Measurements from ENCODE around the gene OR2V1.
"Not testable (repeated sequence)": the region's sequence is repeated elsewhere in the genome, so short reads cannot be mapped to it uniquely, and the experiment has no call there.

OR2V1 gene

DNA sequence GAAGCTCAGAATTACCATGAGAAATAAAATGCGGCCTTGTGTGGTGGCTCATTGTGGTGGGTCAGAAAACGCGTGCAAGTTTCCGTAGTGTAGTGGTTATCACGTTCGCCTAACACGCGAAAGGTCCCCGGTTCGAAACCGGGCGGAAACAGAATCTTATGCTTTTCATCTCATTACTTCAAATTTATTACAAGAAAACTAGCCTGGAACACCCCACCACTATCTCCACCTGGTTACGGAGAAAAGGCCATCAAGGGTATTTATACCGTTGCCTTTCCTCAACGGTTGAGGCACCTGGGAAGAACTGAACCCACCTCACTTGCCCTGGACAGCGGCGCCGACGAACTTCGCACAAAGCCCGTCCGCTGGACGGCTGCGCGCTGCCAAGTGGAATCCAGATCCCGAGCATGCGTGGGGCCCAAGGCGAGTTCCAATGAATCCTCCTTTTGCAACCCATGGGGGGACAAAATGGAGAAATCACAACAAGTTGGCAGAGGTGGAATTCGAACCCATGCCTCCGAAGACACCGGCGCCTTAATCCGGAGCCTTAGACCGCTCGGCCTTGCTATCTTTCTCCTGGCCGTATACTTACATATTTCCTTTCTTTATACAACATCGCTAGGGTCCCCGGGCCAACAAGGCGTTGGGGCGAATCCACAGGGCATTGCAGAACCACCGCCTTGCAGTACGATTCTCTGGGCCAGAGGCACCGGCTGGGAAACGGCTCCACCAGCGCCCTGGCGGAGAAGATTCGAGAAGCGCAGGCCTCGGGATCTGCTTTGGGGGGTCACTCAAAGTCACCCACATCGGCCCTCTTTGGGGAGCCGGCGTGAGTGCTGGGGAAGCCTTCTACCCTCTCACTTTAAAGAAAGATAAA is 33.3 kb upstream of the OR2V1 start:
- TF ChIP-seq CTCF (IDR thresholded peaks at IDR 0.05; ENCODE audit: low read depth, low read length, missing control alignments) = no peak
- DNase-seq (ENCODE audit: extremely low read depth, low read depth) = no peak
- peak overlapping the region; percentile 31; the same call in 1 of the 2 replicates for H3K4me3 ChIP-seq (replicated peaks; ENCODE audit: low read depth, low read length)

- no peak for TF ChIP-seq CTCF (IDR thresholded peaks at IDR 0.05; ENCODE audit: low read depth, low read length, missing control alignments)
- H3K4me3 ChIP-seq (replicated peaks; ENCODE audit: low read depth, low read length) = peak overlapping the region; percentile 31
- DNase-seq (ENCODE audit: extremely low read depth, low read depth) = no peak
Observed at GRCh38 chr5:181163487-181164075, 32.6 kb upstream of the OR2V1 start.

DNA sequence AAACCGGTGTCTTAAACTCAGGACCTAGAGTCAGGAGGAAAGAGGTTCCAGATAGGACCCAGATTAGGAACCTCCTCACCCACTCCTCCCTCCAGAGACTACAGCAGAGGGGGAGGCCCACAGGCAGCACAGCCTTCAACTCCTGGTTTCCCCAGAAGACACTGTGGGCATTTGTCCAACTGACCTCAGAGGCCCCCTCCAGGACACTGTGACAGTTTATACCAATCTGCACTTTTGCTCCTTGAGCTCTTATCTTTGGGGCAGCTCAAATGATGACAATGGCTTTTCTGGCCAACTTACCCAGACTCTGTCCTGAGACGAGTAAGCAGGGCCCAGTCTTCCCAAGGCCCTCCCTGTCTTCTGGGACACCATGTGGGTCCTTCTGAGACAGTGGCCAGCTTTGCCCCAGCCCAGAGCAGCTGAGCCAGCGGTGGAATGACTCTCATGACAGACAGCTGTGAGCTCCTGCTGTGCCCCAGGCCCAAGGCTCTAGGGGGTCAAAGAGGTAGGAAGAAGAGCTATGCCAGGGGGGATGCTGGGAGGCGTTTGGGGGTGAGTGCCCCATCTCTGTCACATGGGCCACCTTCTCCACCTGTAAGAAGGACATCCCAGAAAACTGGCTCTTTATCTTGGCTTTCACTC is 30.7 kb upstream of the OR2V1 start:
- TF ChIP-seq CTCF (IDR thresholded peaks at IDR 0.05; ENCODE audit: low read depth, low read length, missing control alignments) = no peak
- no peak for DNase-seq (ENCODE audit: extremely low read depth, low read depth)
- 0 out of 2 replicates have a peak overlapping the region, but pooled peaks have one; percentile 22 for H3K4me3 ChIP-seq (replicated peaks; ENCODE audit: low read depth, low read length)

DNA sequence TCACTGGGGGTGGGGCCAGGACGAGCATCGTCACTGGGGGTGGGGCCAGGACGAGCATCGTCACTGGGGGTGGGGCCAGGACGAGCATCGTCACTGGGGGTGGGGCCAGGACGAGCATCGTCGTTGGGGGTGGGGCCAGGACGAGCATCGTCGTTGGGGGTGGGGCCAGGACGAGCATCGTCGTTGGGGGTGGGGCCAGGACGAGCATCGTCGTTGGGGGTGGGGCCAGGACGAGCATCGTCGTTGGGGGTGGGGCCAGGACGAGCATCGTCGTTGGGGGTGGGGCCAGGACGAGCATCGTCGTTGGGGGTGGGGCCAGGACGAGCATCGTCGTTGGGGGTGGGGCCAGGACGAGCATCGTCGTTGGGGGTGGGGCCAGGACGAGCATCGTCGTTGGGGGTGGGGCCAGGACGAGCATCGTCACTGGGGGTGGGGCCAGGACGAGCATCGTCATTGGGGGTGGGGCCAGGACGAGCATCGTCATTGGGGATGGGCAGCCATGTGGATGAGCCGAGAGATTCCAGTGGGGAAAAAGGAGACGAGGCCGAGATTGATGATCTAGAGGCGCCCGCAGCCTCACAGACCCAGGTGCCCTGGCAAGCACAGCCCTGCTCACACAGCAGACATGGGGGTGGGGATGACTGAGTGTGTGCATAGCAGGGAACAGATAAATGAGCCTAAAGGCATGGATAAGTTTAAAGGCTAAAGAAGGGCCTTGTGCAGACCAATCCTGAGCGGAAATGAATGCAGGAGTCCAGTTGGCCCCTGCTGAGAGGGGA is 30.0 kb upstream of the OR2V1 start:
- H3K4me3 ChIP-seq (replicated peaks; ENCODE audit: low read depth, low read length) = 0 out of 2 replicates have a peak overlapping the region, but pooled peaks have one; percentile 22

DNA sequence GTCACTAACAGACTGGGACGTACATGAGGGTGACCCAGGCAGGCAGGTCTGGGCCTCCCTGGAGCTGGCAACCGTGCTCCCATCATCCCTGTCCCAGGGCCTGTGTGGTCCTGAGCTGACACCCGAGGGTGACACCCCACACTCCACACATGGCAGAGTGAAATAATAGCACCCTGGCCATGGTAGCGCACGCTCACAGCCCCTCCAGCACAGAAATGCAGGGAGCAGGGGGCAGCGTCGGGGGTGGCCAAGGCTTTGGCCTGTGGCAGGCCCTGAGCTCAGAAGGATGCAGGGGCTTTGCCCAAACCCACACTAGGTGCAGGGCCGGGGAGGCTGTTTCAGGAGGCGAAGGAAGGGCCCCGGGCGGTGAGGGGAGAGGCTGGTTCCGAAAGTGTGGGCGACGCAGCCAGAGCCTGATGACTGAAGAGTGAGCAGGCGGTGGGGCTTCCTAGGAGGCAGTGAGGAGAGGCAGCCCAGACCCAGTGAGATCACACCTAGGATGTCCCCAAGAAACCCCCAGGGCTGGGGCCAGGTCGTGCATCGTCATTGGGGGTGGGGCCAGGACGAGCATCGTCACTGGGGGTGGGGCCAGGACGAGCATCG is 29.3 kb upstream of the OR2V1 start:
- no peak for TF ChIP-seq CTCF (IDR thresholded peaks at IDR 0.05; ENCODE audit: low read depth, low read length, missing control alignments)
- H3K4me3 ChIP-seq (replicated peaks; ENCODE audit: low read depth, low read length) = peak overlapping the region; percentile 26

More for the DNA sequence above, 30.0 kb upstream of the OR2V1 start:
- not testable (repeated sequence) for DNase-seq (ENCODE audit: extremely low read depth, low read depth)

GRCh38 chr5:181159286-181160151 is 28.6 kb upstream of the OR2V1 start:
- H3K4me3 ChIP-seq (replicated peaks; ENCODE audit: low read depth, low read length) = no peak overlapping the region
- no peak for DNase-seq (ENCODE audit: extremely low read depth, low read depth)
- peak; percentile 94 for TF ChIP-seq CTCF (IDR thresholded peaks at IDR 0.05; ENCODE audit: low read depth, low read length, missing control alignments)

More for the DNA sequence above, 29.3 kb upstream of the OR2V1 start:
- no peak for DNase-seq (ENCODE audit: extremely low read depth, low read depth)

Data from HFF-Myc (cell line).